Kidney (tissue), 14 donors: ENCODE results near the gene DACT3. TPM values are rescaled to one million over a fixed set of nuclear protein-coding genes. Genes with fewer than 3 reads are reported as not detected.

ENCODE experiments used
- DNase-seq, 5 donors: peaks; one replicate each; pipeline ENCODE4 v3.0.0-alpha.2; 2013 to 2020
- FAIRE-seq: peaks from 2 replicates; lab custom pipeline; 2012; peaks lifted over from hg19 to GRCh38; lab: Jason Lieb, UNC
- H3K27ac ChIP-seq, 2 donors: one replicate each; pipeline ENCODE4 v1.7.0; 2013; ENCODE audit warnings: low read depth in 2 of 2, low read length in 2 of 2, inconsistent platforms in 1 of 2
- H3K27me3 ChIP-seq: one replicate; pipeline ENCODE4 v1.7.1; 2013; ENCODE audit warnings: low read length, inconsistent platforms; ENCODE audit not compliant: control insufficient read depth, insufficient read depth
- H3K36me3 ChIP-seq, 3 donors: one replicate each; pipeline versions ENCODE4 v1.7.0 to v1.7.1; 2013; ENCODE audit warnings: low read length in 3 of 3, control low read depth in 1 of 3, inconsistent platforms in 1 of 3; ENCODE audit not compliant: insufficient read depth in 3 of 3, control insufficient read depth in 2 of 3
- H3K4me1 ChIP-seq, 3 donors: one replicate each; pipeline versions ENCODE4 v1.7.0 to v1.7.1; 2013; ENCODE audit warnings: low read length in 3 of 3, inconsistent platforms in 1 of 3, low read depth in 1 of 3; ENCODE audit not compliant: control insufficient read depth in 2 of 3, insufficient read depth in 2 of 3
- H3K4me3 ChIP-seq, 3 donors: one replicate each; pipeline versions ENCODE4 v1.7.0 to v1.8.1; 2013; ENCODE audit warnings: low read length in 3 of 3, control low read depth in 1 of 3, inconsistent platforms in 1 of 3
- H3K9ac ChIP-seq, 3 donors: one replicate each; pipeline versions ENCODE4 v1.7.0 to v1.7.1; 2013; ENCODE audit warnings: low read length in 3 of 3, control low read depth in 1 of 3, inconsistent platforms in 1 of 3
- H3K9me3 ChIP-seq, 3 donors: one replicate each; pipeline versions ENCODE4 v1.7.0 to v1.7.1; 2013; ENCODE audit warnings: low read length in 3 of 3, control low read depth in 1 of 3, inconsistent platforms in 1 of 3; ENCODE audit not compliant: control insufficient read depth in 2 of 3, insufficient read depth in 1 of 3
- CTCF ChIP-seq: IDR thresholded peaks from 3 replicates; pipeline ENCODE4 v1.5.1; 2012; ENCODE audit warnings: mild to moderate bottlenecking, moderate library complexity, borderline replicate concordance; ENCODE audit not compliant: insufficient read depth; ENCODE audit errors: extremely low read depth
- intact Hi-C: fragments of 100-400 bp; cut with DNase I; formaldehyde crosslinking; loops from one replicate; pipeline ENCODE4 v1.11.1; 2022
- polyA plus RNA-seq: library from polyadenylated mRNA; stranded (reverse); fragments of 350-450 nt; fragmentation: Illumina TruSeq; extraction: RNeasy Lipid Tissue Mini Kit (QIAGEN cat#74804); gene quantifications from one replicate; pipeline ENCODE4 v1.2.3, GENCODE V29; 2014; ENCODE audit warnings: low read depth, low replicate concordance; ENCODE audit not compliant: insufficient read depth
- total RNA-seq: library from RNA; stranded (reverse); fragmentation: NEBNext Ultra II Directional; extraction: Animal tissue kit (Norgen Biotek cat#: 25700); gene quantifications from one replicate; pipeline ENCODE4 v1.2.1, GENCODE V29; 2021
- donor health status: control.
- donor health status: control.
- donor health status: control.
- donor health status: control.
- donor health status: control.
- donor health status: DM: yes; HTN: yes; CAD: no.
- donor health status: Normal renal cell carcinoma (clear cell type).

DACT3 gene
- total and polyA plus RNA-seq, 2 donors from 2014 or later = 5.4 to 10.4 TPM

GRCh38 chr19:46639358-46640182, 21.4 kb downstream of the DACT3 start:
- Histone ChIP-seq H3K27me3 (peaks cover 10% of the 10 kb centered on the region), H3K4me3 (peak overlapping the region in 2 of 3 donors; percentile 25 to 45), H3K4me1 (peaks cover 0 to 13% (median 0%) of the 10 kb centered on the region in 3 donors), H3K9ac (no peak overlapping the region), H3K36me3 (no peaks in the 10 kb centered on the region), H3K27ac (peak overlapping the region; percentile 71 to 72), H3K9me3 (no peaks in the 10 kb centered on the region)
- DNase-seq (peak; percentile 83 to 96 (median 92)), FAIRE-seq (no peak)
- peak; percentile 1 for TF ChIP-seq CTCF
- intact Hi-C loops = no loop called here

GRCh38 chr19:46637224-46637623, 23.8 kb downstream of the DACT3 start:
- Histone ChIP-seq H3K36me3 (no peaks in the 10 kb centered on the region), H3K27ac (no peak overlapping the region), H3K4me3 (no peak overlapping the region), H3K27me3 (peaks cover 13% of the 10 kb centered on the region), H3K4me1 (peaks cover 0 to 21% (median 5%) of the 10 kb centered on the region in 3 donors), H3K9ac (no peak overlapping the region), H3K9me3 (no peaks in the 10 kb centered on the region)
- FAIRE-seq (no peak), DNase-seq (no peak)
- intact Hi-C loops = no loop called here
- TF ChIP-seq CTCF = no peak

- intact Hi-C loops = no loop called here
- FAIRE-seq = no peak
- H3K4me1 ChIP-seq = peaks cover 0 to 21% (median 5%) of the 10 kb centered on the region in 3 donors
- no peak within 1 kb of the TSS for H3K27ac ChIP-seq
- H3K9ac ChIP-seq = no peak within 1 kb of the TSS
- TF ChIP-seq CTCF = no peak
- no peak within 1 kb of the TSS for H3K4me3 ChIP-seq
- DNase-seq = no peak
- H3K9me3 ChIP-seq = no peaks in the 10 kb centered on the region
- peaks cover 13% of the 10 kb centered on the region for H3K27me3 ChIP-seq
- H3K36me3 ChIP-seq = no peaks in the 10 kb centered on the region
Observed at GRCh38 chr19:46635920-46636761, 24.8 kb downstream of the DACT3 start, which contains the start of gene GNG8. GNG8 (minus strand) TSS chr19:46636202; CDS start chr19:46634682, 1,520 bp downstream.
